HUES48 (cell line): Measurements from ENCODE around the gene CHML.

Source experiments
- H3K27ac ChIP-seq: one replicate; pipeline ENCODE4 v1.7.0; 2013; ENCODE audit warnings: low read depth, low read length, inconsistent platforms
- H3K27me3 ChIP-seq: 2 replicates; pipeline ENCODE4 v1.6.1; 2013; ENCODE audit warnings: mild to moderate bottlenecking, low read length; ENCODE audit not compliant: control insufficient read depth, insufficient read depth
- H3K36me3 ChIP-seq: 2 replicates; pipeline ENCODE4 v1.6.1; 2013; ENCODE audit warnings: low read length; ENCODE audit not compliant: control insufficient read depth, insufficient read depth
- H3K4me1 ChIP-seq: 2 replicates; pipeline ENCODE4 v1.6.1; 2013; ENCODE audit warnings: mild to moderate bottlenecking, low read length; ENCODE audit not compliant: control insufficient read depth, insufficient read depth
- H3K4me3 ChIP-seq: 2 replicates; pipeline ENCODE4 v1.5.1; 2013; ENCODE audit warnings: mild to moderate bottlenecking, low read depth, low read length
- H3K9ac ChIP-seq: 2 replicates; pipeline ENCODE4 v1.6.1; 2013; ENCODE audit warnings: mild to moderate bottlenecking, low read depth, low read length, moderate library complexity
- H3K9me3 ChIP-seq: 2 replicates; pipeline ENCODE4 v1.6.1; 2013; ENCODE audit warnings: low read length; ENCODE audit not compliant: control insufficient read depth, insufficient read depth

The CHML gene

GRCh38 chr1:241606544-241606943 is 33.6 kb downstream of the CHML start:
- no peaks in the 10 kb centered on the region for H3K4me1 ChIP-seq
- H3K36me3 ChIP-seq = no peaks in the 10 kb centered on the region
- H3K27me3 ChIP-seq = no peaks in the 10 kb centered on the region
- no peaks in the 10 kb centered on the region for H3K9me3 ChIP-seq
- no peak overlapping the region for H3K9ac ChIP-seq
- no peak overlapping the region for H3K4me3 ChIP-seq
- H3K27ac ChIP-seq = no peak overlapping the region

- H3K27me3 ChIP-seq = no peaks in the 10 kb centered on the region
- no peak overlapping the region for H3K27ac ChIP-seq
- H3K4me3 ChIP-seq = no peak overlapping the region
- no peaks in the 10 kb centered on the region for H3K36me3 ChIP-seq
- no peaks in the 10 kb centered on the region for H3K4me1 ChIP-seq
- H3K9me3 ChIP-seq = no peaks in the 10 kb centered on the region
- H3K9ac ChIP-seq = no peak overlapping the region
Observed at GRCh38 chr1:241605146-241605805, 34.9 kb downstream of the CHML start.

GRCh38 chr1:241603731-241604245 is 36.4 kb downstream of the CHML start:
- Histone ChIP-seq H3K9me3 (no peaks in the 10 kb centered on the region), H3K9ac (no peak overlapping the region), H3K4me1 (no peaks in the 10 kb centered on the region), H3K27ac (no peak overlapping the region), H3K36me3 (no peaks in the 10 kb centered on the region), H3K4me3 (no peak overlapping the region), H3K27me3 (no peaks in the 10 kb centered on the region)

GRCh38 chr1:241600496-241600901 is 39.7 kb downstream of the CHML start:
- Histone ChIP-seq H3K27ac (no peak overlapping the region), H3K9me3 (no peaks in the 10 kb centered on the region)

GRCh38 chr1:241598249-241598648 is 41.9 kb downstream of the CHML start:
- H3K4me1 ChIP-seq = no peaks in the 10 kb centered on the region
- H3K27ac ChIP-seq = no peak overlapping the region
- H3K9me3 ChIP-seq = no peaks in the 10 kb centered on the region
- H3K9ac ChIP-seq = no peak overlapping the region
- no peak overlapping the region for H3K4me3 ChIP-seq
- H3K27me3 ChIP-seq = no peaks in the 10 kb centered on the region
- no peaks in the 10 kb centered on the region for H3K36me3 ChIP-seq

More at GRCh38 chr1:241600496-241600901, 39.7 kb downstream of the CHML start:
- Histone ChIP-seq H3K27me3 (no peaks in the 10 kb centered on the region), H3K9ac (no peak overlapping the region), H3K4me1 (no peaks in the 10 kb centered on the region), H3K4me3 (no peak overlapping the region), H3K36me3 (no peaks in the 10 kb centered on the region)

- Histone ChIP-seq H3K4me1 (no peaks in the 10 kb centered on the region), H3K9ac (no peak overlapping the region), H3K4me3 (no peak overlapping the region), H3K36me3 (no peaks in the 10 kb centered on the region), H3K9me3 (no peaks in the 10 kb centered on the region), H3K27ac (no peak overlapping the region), H3K27me3 (no peaks in the 10 kb centered on the region)
Observed at GRCh38 chr1:241596633-241597032, 43.5 kb downstream of the CHML start.

GRCh38 chr1:241593186-241593585 is 47.0 kb downstream of the CHML start:
- no peaks in the 10 kb centered on the region for H3K9me3 ChIP-seq
- no peaks in the 10 kb centered on the region for H3K4me1 ChIP-seq
- H3K9ac ChIP-seq = no peak overlapping the region
- H3K27ac ChIP-seq = no peak overlapping the region
- H3K27me3 ChIP-seq = no peaks in the 10 kb centered on the region
- H3K4me3 ChIP-seq = no peak overlapping the region
- no peaks in the 10 kb centered on the region for H3K36me3 ChIP-seq

- Histone ChIP-seq H3K36me3 (no peaks in the 10 kb centered on the region), H3K4me1 (no peaks in the 10 kb centered on the region), H3K27me3 (no peaks in the 10 kb centered on the region), H3K9me3 (no peaks in the 10 kb centered on the region), H3K4me3 (no peak overlapping the region), H3K9ac (no peak overlapping the region), H3K27ac (no peak overlapping the region)
Observed at GRCh38 chr1:241592273-241592958, 47.8 kb downstream of the CHML start.

- Histone ChIP-seq H3K4me1 (no peaks in the 10 kb centered on the region), H3K9ac (no peak overlapping the region), H3K9me3 (no peaks in the 10 kb centered on the region), H3K27ac (no peak overlapping the region), H3K4me3 (no peak overlapping the region), H3K27me3 (no peaks in the 10 kb centered on the region), H3K36me3 (no peaks in the 10 kb centered on the region)
Observed at GRCh38 chr1:241591736-241592135, 48.4 kb downstream of the CHML start.

GRCh38 chr1:241591317-241591716 is 48.9 kb downstream of the CHML start:
- Histone ChIP-seq H3K9ac (no peak overlapping the region), H3K36me3 (no peaks in the 10 kb centered on the region), H3K27me3 (no peaks in the 10 kb centered on the region), H3K9me3 (no peaks in the 10 kb centered on the region), H3K27ac (no peak overlapping the region), H3K4me1 (no peaks in the 10 kb centered on the region), H3K4me3 (no peak overlapping the region)

GRCh38 chr1:241590719-241591118 is 49.5 kb downstream of the CHML start:
- no peaks in the 10 kb centered on the region for H3K9me3 ChIP-seq
- no peak overlapping the region for H3K9ac ChIP-seq
- H3K4me1 ChIP-seq = no peaks in the 10 kb centered on the region
- no peaks in the 10 kb centered on the region for H3K27me3 ChIP-seq
- no peak overlapping the region for H3K4me3 ChIP-seq
- H3K36me3 ChIP-seq = no peaks in the 10 kb centered on the region
- H3K27ac ChIP-seq = no peak overlapping the region
